Sigmoid colon (tissue), 4 donors: Measurements from ENCODE around the gene IFI27L1.

Experiments
- POLR2AphosphoS5 ChIP-seq, 4 donors: sonication (generic); formaldehyde crosslinking; IDR thresholded peaks; one replicate each; pipeline ENCODE4 v1.6.1; 2017; ENCODE audit warnings: antibody characterized with exemption in 4 of 4
- TF ChIP-seq, protein P1 (sequence below), 4 experiments: fragments of 450-650 bp in 3 of 4; fragments of 200-600 bp in 1 of 4; IDR thresholded peaks; one replicate each; pipeline ENCODE4 v1.5.1; 2016 to 2019; ENCODE audit warnings: antibody characterized with exemption in 4 of 4, mild to moderate bottlenecking in 3 of 4, moderate library complexity in 2 of 4

DNA sequence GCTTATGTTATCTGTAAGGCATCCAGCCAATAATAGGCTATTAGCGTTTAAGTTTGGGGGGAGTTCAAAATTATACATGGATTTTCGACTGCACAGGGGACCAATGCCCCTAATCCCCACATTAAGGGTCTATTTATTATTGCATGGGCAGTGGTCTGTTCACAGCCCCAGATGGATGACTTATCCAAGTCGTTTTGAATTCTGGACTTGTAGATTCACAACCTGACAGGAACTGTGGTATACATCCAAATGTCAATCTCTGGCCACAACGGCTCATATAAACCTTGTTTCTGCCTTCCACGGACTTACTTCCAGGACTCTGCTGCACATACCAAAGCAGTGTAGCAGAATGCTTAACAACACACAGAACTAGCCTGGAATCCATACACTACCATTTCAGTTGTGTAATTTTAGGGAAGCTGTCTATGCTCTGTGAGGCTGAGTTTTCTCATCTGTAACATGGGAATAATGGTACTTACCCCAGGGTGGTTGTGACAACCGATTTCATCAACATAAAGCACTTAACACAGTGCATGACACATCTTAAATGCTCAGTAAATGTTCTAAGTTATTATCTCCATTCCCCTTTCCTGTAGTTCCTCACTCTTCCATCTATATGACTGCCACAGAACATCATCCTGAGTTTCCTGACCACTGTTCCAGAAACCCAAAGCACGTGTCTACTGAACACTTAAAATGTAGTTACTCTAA, 3.8 kb upstream of the IFI27L1 start:
- TF ChIP-seq, protein P1, sequence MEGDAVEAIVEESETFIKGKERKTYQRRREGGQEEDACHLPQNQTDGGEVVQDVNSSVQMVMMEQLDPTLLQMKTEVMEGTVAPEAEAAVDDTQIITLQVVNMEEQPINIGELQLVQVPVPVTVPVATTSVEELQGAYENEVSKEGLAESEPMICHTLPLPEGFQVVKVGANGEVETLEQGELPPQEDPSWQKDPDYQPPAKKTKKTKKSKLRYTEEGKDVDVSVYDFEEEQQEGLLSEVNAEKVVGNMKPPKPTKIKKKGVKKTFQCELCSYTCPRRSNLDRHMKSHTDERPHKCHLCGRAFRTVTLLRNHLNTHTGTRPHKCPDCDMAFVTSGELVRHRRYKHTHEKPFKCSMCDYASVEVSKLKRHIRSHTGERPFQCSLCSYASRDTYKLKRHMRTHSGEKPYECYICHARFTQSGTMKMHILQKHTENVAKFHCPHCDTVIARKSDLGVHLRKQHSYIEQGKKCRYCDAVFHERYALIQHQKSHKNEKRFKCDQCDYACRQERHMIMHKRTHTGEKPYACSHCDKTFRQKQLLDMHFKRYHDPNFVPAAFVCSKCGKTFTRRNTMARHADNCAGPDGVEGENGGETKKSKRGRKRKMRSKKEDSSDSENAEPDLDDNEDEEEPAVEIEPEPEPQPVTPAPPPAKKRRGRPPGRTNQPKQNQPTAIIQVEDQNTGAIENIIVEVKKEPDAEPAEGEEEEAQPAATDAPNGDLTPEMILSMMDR (IDR thresholded peaks at IDR 0.05), result no peak
- no peak for TF ChIP-seq POLR2AphosphoS5 (IDR thresholded peaks at IDR 0.05)
